ENCODE data around the gene SMARCE1.

The SMARCE1 gene

DNA sequence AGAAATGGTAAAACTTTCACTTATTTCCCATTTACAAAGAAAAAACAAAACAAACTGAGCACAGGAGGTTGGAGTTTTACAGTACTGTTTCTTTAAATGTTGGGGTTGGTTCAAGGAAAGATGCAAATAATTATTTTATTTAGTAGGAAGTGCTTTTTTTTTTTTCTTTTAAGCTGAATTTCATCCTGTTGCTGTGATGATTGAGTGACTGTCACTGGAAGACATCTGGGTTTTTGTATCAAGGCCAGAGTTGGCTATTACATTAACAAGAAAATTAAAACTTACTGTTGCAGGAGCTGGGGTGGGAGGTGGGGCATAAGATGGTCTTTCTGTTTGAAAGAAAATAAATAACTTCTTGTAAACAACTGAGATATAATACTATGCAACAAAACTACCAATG, 2.3 kb downstream of the SMARCE1 start:
- ATAC-seq: no peak

GRCh38 chr17:40637931-40638330, 9.7 kb downstream of the SMARCE1 start:
- no peak for ATAC-seq

DNA sequence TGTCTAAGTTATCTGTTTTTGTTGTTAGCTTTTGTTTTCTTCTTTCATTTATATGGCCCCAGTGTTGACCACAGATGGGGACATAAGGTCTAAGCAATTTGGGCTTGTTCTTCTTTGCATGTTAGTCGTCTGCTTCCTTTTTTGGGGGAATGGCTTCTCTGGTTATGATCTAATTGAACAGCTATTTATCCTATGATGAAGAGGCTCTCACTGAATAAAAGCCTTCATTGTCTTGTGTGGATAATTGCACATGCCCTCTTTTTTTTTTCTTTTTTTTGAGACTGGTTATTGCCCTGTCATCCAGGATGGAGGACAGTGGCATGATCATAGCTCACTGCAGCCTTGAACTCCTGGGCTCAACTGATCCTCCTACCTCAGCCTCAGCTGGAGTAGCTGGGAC, 13.7 kb downstream of the SMARCE1 start:
- no peak for ATAC-seq

DNA sequence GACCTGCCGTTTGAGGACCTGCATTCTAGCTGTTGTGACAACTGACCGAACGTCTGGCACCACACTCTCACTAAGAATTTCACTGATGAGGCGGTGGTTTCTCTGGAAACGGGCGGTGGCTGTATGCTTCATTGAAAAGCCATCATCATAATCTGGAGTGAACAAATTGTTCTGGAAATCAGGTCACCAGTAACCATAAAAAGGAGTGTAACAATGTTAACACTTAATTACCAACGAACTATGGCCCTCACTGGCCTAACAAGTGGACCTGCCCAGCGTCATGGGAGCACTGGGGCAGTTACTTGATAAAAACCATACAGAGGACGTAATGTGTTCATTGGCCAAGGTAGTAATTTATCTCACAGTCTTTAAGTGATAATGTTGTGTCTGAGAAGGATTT, 15.4 kb downstream of the SMARCE1 start:
- ATAC-seq: no peak

DNA sequence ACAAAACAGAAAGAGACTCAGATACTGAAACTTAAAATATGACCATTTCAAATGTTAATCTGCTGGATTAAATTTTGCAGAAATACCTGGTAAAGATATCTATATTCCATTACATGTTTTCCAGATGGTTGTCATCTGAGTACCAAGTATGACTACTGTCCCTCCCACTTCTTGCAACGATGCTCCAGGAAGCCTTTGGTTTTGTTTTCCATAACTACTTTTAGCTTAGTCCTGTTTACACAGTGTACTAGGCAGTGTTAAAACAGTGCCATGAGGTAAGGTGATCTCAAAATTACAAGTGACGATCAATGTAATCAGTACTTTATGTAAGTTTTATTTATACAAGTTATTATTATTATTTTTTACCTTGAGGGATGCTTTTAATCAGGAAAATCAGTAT, 17.8 kb downstream of the SMARCE1 start:
- ATAC-seq: peak; percentile 35 to 44

DNA sequence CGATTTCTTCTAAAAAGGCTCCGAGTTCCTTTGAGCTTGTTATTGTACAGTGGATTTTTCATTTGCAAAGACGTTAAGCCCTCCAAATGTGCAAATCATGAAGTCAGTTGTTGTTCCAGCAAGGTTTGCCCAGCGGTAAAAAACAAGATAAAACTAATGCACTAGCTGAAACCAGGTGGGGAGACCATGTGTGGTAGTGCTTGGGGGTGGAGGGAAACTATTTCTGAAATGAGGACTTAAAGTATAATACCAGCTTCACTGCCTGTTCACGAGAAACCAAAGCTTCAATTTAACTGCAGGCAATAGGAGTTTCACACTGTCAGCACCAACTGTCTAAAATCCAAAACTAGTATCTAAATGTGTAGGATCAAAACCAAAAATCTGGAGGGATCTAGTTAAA, 22.3 kb downstream of the SMARCE1 start:
- no peak for ATAC-seq

GRCh38 chr17:40623419-40624210, 24.0 kb downstream of the SMARCE1 start:
- no peak for ATAC-seq

DNA sequence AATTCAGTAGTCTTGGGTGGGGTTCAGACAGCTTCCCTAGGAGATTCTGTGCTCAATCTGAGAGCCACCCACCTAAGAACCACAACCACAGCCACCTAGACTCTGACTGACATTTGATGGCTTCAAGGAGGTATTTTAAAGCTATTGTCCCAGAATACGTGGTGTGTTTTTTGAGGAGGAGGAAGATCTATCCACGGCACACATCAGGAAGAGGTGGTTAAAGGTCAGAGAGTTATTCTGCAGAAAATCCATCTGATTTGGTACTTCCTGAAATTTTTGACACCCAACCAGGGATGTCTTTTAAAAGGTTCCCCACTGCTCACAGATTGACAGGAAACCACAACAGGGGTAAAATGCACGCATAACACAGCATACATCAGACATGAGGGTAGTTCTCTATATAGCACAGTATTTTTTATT, 25.1 kb downstream of the SMARCE1 start:
- ATAC-seq: peak; percentile 48 to 57

DNA sequence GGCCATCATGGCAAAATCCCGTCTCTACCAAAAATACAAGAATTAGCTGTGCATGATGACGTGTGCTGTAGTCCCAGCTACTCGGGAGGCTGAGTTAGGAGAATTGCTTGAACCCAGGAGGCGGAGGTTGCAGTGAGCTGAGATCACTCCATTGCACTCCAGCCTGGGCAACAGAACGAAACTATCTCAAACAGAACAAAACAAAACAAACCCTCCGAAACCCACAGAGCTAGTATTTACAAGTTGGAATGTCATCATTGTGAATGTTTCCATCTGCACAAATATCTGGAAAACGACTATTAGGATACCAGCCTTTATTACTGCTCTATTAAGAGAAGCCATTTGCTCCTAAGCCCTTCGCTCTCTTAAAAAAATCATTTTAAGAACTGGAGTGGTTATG, 26.0 kb downstream of the SMARCE1 start:
- no peak for ATAC-seq

- ATAC-seq: no peak
Observed at GRCh38 chr17:40621019-40621418, 26.6 kb downstream of the SMARCE1 start.

DNA sequence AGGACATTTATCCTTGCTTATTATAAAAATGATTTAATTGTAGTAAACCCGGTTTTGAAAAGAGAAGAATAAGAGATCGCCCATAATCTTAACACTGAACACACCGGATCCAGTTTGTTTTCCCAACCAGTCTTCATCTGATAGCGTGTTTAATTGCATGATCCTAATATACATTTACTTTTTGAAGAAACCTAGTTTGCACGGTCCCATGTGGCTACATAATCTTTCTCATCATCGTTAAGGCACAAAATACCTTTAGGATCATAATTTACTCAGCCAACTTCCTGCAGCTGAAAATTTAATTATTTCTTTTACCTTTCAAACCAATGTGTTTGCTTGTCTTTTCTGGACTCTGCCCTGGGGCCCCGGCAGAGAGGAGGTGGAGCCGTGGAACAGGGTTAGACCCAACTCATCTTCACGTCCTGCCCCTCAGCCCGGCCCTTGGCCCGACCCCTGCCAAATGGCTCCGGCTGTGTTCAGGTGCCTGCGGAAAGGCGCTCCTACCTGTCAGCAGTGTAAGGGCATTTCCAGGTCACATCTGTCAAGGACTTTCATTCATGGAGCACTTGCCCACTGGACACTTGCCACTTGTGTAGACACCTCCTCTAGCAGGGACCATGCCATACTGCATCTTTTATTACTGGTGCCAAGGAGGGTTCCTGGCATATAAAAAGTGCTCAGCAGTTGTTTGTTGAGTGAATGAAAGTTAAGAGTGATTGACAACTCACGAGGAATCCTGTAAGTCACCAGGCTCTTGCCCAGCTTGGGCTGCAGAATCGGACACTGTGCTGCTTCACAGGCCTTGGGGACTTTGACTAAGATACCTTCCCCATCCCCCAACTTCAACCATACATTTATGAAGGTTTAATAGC, 28.6 kb downstream of the SMARCE1 start:
- ATAC-seq: no peak

DNA sequence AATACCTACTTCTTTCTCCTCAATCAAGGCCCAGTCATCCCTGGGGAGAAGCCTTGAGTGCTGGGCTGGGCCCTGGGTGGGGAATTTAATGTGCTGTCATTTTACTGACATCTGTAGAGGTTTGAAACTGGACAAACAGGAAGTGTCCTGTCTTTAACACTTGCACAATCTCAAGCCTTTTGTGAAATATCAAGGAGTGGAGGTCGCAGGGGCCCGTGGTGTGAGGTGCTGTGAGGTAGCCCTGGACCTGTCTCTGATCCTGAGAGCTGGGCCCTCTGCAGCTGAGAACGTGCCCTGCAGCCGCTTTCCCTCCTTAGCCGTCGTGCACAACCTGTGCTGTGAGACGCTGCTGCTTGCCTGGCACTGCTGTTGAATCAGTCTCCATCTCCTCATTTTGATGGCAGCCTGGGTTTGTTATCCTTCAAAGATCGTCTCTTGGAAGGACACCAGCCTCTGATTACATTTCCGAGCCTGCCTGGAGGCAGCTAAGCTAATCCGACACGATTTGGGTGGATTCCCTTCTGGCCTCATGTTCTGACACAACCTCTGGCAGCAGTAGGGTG, 29.9 kb downstream of the SMARCE1 start:
- no peak for ATAC-seq

DNA sequence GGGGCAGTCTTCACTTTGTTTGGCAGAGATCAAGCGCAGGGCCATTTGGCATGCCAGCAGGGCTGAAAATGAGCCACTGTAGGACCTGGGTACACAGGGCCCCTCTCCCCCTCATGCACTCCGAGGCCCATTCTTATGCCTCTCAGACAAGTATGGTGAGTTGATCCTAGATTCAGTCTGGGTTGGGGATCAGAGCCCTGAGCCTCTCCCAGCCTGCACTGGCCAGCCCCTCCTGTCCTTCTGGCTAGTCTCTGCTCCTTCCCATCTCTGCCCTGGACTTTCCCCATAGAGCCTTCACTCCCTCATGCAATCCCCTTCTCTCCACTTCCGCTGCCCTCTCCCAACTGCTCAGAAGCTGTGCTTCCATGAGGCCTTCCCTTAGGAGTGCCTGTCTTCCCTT, 31.0 kb downstream of the SMARCE1 start:
- ATAC-seq: no peak

DNA sequence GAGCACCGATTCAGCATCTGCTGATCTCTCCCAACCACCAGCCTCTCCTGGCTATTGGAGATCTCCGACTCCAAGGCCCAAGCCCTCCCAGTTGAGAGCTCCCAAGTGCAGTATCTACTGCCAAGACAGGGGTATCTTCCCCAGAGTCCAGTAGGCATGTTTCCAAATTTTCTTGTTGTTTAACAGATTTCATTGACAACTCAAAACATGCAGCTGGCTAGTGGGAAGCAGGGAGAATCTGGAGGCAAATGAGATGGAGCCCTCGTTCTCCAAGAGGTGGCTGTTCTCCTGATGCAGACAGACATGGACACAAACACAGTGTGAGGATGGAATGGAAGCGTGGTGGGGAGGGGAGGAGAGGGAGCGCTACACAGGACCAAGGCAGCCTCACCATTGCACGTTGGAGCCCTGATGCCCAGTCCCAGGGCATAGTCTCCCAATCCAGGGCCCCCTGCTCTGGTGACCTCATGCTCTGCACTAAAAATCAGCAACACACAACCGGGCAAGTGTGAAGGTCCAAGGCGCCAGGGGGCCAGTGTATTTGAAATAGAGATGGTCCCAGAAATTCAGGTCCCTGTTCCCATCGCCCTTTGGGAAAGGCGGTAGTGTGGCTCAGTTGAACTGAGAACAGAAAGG, 31.7 kb downstream of the SMARCE1 start:
- no peak for ATAC-seq

- ATAC-seq: peak; percentile 12 to 21
Observed at GRCh38 chr17:40615068-40615840, 32.4 kb downstream of the SMARCE1 start.

DNA sequence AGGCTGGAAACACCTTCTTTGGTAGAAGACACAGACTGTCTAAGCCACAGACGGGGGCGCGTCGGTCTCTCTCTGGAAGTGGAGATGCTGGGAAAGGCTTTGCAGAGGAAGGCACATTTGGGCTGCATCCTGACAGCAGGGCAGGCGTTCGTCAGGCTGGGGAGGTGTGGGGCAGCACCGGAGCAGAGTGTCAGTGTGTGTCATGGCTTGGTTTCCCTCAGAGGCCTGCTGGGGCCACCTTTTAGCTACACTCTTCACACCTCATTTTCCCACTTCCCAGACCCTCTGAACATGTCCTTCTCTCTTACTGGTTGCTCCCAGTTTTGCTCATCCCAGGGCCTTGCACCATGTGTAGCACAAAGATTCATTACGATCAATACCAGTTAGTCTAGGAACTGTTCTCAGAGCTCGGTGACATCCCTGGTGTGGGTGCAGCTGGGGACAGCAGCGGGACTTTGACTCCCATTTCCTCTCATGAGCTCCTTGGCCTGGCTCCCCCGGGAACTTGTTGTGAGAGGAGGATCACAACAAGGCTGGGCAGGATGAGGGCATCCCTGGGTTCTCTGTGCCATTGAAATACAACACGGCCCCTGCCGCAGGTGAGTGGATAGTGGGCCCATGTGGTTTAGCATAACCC, 33.1 kb downstream of the SMARCE1 start:
- no peak for ATAC-seq

GRCh38 chr17:40613467-40614154, 34.0 kb downstream of the SMARCE1 start:
- ATAC-seq: no peak

- ATAC-seq: peak; percentile 22 to 23
Observed at GRCh38 chr17:40612599-40613244, 34.9 kb downstream of the SMARCE1 start.

GRCh38 chr17:40611840-40612474, 35.7 kb downstream of the SMARCE1 start:
- no peak for ATAC-seq

DNA sequence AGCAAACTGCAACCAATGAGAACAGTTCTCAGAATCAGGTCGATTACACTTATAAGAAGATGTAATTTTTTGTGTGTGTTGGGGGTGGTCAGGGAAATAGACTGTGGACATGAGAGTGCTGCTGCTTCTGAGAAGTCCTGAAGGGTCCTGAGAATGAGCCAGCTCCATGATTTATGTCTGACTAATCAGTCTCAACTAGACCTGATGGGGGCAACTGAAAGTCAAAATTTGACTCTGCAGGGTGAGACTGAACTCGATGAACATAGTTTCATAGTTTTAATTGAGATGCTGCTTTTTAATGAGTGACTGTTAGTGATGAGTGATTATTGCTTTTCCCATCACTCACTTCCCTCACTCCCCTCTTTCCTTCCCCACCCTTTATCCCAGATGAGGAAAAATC, 37.3 kb downstream of the SMARCE1 start:
- peak; percentile 66 to 68 for ATAC-seq
